ENCODE measurements around the gene SDCCAG8.

GRCh38 chr1:243388276-243388675, 132.4 kb downstream of the SDCCAG8 start:
- no peak for TF ChIP-seq CTCF (conservative IDR thresholded peaks at IDR 0.05)
- no peak for TF ChIP-seq ZFX (IDR thresholded peaks at IDR 0.05)

All from C4-2B (cell line).